Nucleus accumbens (tissue), 56 donors: Measurements from ENCODE around the gene DNAH3.
A peak's percentile ranks its signal among the peaks of the same experiment; 100 is the strongest.
"Not testable (repeated sequence)": the region's sequence is repeated elsewhere in the genome, so short reads cannot be mapped to it uniquely, and the experiment has no call there.

Experiments used
- DNase-seq, 56 donors: peaks; one replicate each; lab custom pipeline; 2025; lab: John Stamatoyannopoulos, UW

Gene DNAH3, protein sequence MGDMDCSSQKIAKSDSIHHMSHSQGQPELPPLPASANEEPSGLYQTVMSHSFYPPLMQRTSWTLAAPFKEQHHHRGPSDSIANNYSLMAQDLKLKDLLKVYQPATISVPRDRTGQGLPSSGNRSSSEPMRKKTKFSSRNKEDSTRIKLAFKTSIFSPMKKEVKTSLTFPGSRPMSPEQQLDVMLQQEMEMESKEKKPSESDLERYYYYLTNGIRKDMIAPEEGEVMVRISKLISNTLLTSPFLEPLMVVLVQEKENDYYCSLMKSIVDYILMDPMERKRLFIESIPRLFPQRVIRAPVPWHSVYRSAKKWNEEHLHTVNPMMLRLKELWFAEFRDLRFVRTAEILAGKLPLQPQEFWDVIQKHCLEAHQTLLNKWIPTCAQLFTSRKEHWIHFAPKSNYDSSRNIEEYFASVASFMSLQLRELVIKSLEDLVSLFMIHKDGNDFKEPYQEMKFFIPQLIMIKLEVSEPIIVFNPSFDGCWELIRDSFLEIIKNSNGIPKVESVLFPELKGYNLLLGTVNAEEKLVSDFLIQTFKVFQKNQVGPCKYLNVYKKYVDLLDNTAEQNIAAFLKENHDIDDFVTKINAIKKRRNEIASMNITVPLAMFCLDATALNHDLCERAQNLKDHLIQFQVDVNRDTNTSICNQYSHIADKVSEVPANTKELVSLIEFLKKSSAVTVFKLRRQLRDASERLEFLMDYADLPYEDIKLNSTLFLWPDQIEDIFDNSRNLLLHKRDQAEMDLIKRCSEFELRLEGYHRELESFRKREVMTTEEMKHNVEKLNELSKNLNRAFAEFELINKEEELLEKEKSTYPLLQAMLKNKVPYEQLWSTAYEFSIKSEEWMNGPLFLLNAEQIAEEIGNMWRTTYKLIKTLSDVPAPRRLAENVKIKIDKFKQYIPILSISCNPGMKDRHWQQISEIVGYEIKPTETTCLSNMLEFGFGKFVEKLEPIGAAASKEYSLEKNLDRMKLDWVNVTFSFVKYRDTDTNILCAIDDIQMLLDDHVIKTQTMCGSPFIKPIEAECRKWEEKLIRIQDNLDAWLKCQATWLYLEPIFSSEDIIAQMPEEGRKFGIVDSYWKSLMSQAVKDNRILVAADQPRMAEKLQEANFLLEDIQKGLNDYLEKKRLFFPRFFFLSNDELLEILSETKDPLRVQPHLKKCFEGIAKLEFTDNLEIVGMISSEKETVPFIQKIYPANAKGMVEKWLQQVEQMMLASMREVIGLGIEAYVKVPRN (N-terminal part only)

DNA sequence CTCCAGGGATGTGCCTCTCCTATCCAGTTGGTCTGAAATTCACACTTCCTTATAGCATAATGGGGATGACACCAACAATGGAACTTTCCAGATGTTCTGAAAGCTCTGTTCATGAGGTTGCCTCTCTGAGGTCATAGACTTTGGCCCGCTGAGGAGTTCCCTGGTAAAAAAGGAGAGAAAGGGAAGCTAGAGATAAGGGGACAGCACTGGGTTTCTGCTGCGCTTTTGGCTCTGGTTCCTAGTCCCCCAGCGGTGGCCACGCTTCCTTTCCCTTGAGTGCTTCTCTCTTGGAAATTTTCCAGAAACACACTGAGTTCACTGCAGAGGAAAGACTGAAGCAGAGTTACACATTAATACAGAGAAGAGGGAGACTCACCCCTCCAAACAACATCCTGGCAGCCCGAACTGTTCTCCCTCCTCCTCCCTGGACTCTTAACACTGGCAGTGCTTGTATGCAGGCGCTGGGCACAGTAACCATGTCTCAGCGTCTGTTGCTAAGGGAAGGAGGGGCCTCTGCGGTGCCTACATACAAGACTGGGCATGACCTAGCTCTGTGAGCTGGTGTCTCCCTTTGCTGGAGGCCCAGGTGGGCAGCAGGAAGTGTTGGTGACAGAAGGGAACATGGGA lies at the start of gene DNAH3:
Gene DNAH3, minus strand, starts transcription at position 472 of the 627 bp plus-strand sequence. CDS start 527 bp downstream, outside the sequence.
- no peak for DNase-seq

DNA sequence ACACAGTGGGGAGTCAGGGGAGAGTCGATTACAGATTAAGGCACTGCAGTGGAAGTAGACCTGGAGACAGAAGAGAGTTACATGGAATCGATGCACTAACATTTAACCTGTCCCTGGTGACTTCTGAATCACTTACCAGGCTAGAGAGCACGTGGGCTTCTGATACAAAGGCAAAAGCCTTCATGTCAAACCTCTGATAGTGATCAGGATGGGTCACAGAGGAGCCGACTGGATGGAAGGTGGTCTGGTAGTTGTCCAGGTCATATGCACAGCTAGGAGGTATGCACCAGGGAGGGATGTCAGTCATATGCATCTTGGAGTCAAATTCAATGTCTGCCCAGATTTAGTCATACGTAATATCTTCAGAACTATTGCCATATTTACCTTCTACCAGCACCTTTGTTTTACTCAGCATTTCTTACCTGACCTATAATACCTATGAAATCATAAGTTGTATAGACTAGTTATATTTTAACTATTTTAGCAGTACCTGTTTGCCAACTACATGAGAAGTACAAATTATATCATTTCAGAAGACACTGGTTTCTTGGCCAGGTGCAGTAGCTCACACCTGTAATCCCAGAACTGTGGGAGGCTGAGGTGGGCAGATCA lies 49.1 kb upstream of the DNAH3 start:
- DNase-seq = no peak

DNA sequence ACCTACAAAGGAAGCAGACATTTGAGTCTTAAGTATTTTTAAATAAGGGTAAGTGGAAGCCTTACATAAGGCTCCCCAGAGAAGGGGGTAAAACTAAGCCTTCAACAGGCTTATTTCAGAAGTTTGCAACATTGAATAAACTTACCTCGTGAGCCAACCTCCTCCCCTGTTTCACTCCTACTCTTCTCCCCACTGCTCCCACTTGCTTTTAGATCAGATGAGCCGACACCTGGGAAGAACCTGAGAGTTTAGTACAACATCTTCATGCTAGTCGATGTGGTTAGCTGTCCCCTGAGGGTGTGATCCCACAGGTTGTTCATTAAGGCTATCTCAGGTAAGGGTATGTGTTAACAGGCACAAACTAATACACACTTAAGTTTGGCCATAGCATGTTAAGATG lies 47.0 kb upstream of the DNAH3 start:
- peak in 13 of 56 donors; percentile 2 to 45 (median 7) for DNase-seq

DNA sequence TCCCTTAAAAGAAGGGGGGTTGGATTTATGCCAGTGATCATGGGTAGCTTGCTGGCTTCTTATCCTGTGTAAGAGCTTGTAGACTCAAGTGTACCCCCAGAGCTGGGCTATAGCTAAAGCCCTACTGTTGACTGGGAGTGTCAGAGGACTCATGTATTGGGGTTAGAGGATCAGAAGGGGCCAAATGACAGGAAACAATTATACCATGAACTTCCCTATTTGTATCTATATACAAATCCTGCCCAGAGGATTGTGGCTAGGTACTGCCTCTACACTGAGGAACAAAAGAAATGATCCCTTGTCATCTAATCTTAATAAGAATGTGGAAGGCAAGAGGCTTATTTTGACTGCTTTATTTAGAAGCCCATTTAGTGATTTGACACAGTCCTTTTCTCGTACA lies 46.5 kb upstream of the DNAH3 start:
- no peak for DNase-seq

DNA sequence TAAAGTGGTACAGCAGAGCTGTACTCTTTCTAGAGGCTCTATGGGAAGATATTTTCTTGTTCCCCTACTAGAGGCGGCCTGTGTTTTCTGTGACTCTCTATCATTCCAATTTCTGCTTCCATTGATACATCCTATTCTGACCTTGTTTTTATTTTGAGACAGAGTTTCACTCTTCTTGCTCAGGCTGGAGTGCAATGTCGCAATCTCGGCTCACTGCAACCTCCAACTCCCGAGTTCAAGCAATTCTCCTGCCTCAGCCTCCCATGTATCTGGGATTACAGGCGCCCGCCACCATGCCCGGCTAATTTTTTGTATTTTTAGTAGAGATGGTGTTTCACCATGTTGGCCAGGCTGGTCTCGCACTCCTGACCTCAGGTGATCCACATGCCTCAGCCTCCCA lies 44.7 kb upstream of the DNAH3 start:
- DNase-seq = not testable (repeated sequence)

GRCh38 chr16:21194771-21195301 lies 44.2 kb upstream of the DNAH3 start:
- peak in 40 of 56 donors; percentile 0 to 86 (median 46) for DNase-seq

- no peak for DNase-seq
These were observed 42.3 kb upstream of the DNAH3 start for GRCh38 chr16:21192991-21193390.

GRCh38 chr16:21190599-21190998 lies 40.0 kb upstream of the DNAH3 start:
- no peak for DNase-seq

GRCh38 chr16:21190013-21190412 lies 39.4 kb upstream of the DNAH3 start:
- DNase-seq = no peak

GRCh38 chr16:21189311-21189710 lies 38.7 kb upstream of the DNAH3 start:
- no peak for DNase-seq

GRCh38 chr16:21186326-21186691 lies 35.7 kb upstream of the DNAH3 start:
- DNase-seq = no peak

- peak in 1 of 56 donors; percentile 3 for DNase-seq
These were observed 35.1 kb upstream of the DNAH3 start for GRCh38 chr16:21185659-21186325.

DNA sequence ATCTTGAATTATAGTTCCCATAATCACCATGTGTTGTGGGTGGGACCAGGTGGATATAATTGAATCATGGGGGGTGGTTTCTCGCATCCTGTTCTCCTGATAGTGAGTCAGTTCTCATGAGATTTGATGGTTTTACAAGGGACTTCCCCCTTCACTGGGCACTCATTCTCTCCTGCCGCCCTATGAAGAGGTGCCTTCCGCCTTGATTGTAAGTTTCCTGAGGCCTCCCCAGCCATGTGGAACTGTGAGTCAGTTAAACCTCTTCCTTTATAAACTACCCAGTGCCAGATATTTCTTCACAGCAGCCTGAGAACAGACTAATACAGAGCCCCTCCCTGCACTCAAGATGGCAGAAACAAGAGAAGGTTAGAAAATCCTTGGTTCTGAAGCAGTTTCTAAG lies 34.2 kb upstream of the DNAH3 start:
- DNase-seq = no peak

GRCh38 chr16:21183995-21184394 lies 33.3 kb upstream of the DNAH3 start:
- no peak for DNase-seq

- no peak for DNase-seq
These were observed 29.3 kb upstream of the DNAH3 start for GRCh38 chr16:21179983-21180365.

DNA sequence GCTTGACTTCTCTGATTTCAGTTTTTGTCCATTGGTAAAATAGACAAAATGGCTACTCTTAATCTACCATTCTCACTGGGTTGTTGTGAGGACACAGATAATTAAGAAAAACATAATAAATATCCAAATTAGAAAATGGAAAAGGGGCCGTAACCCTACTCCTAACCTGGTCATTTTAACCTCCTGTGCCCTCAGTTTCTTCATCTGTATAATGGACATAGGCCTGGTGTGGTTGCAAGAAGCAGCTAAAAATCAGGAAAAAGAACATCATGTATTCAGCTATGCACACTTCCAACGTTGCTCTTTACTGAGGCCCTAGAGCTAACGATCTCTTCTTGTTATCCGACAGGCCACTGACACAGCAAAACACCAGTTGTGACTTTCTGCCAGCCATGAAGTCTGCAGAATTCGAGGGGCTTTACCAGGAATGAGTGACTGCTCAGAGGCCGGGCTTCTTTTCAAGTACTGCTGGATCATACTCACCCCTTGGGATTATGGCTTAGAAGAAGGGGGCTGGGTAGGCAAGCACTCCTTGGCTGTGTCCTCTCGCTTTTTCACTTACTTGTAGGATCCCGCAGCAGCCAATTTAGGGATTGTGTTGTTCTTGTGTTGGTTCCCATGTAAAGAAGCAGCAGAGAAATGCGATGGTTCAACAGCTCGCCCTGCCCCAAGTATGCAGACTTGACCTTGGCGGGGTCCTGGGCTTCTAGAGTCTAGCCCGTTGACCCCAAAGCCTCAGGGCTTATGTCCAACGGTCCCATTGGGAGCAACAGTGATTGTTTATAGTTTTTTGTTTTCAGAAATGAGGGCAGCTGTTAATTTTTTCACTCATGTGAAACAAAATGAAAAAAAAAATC lies 28.7 kb upstream of the DNAH3 start:
- DNase-seq = no peak

DNA sequence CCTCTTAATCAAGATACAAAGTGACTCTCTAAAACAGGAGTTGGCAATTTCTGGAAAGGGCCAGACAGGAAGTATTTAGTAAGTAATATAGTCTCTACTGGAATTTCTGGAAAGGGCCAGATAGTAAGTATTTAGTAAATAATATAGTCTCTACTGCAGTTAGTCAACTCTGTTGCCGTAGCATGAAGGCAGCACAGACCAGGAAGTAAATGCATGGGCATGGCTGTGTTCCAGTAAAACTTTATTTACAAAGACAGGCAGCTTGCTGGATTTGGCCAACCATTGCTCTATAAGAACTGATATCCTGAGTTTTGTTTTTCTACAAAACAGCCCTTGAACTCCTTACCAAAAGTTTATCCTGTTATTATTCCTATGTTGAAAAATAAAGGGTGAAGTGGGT lies 24.8 kb upstream of the DNAH3 start:
- no peak for DNase-seq

DNA sequence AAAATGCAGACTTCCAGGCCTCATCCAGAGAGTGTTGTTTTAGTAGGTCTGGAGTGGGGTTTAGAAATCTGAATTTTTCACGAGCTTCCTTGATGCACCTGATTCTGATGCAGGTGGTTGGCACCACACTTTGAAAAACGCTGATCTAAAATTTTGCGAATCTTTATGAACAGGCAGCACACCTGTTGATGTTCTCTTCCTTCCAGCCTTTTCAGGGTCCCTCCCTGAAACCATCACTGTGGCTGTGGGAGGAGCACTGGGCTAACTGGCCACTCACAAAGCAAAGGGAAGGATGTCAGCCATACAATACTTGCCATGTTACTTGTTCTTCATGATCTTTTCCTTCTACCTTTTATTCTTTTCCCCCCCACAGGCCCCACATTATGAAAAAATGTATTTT lies 22.0 kb upstream of the DNAH3 start:
- no peak for DNase-seq
